Superior temporal gyrus (tissue), 1 donor: ENCODE measurements around the gene TMED10.
"Not testable (repeated sequence)": the region's sequence is repeated elsewhere in the genome, so short reads cannot be mapped to it uniquely, and the experiment has no call there.

ENCODE experiments used
- DNase-seq: peaks from one replicate; pipeline ENCODE4 v3.0.0-alpha.2; 2016; ENCODE audit errors: extremely low spot score

TMED10 gene

GRCh38 chr14:75191100-75191499 lies 14.7 kb upstream of the TMED10 start:
- DNase-seq = no peak

- DNase-seq = no peak
Measured at GRCh38 chr14:75190023-75190422, 13.6 kb upstream of the TMED10 start.

GRCh38 chr14:75188520-75189268 lies 12.3 kb upstream of the TMED10 start:
- DNase-seq = no peak

- DNase-seq = no peak
Measured at GRCh38 chr14:75188086-75188485, 11.7 kb upstream of the TMED10 start.

GRCh38 chr14:75186953-75187352 lies 10.5 kb upstream of the TMED10 start:
- DNase-seq = no peak

GRCh38 chr14:75185251-75186040 lies 9.0 kb upstream of the TMED10 start:
- DNase-seq = no peak

GRCh38 chr14:75184492-75184891 lies 8.1 kb upstream of the TMED10 start:
- DNase-seq = no peak

GRCh38 chr14:75184039-75184438 lies 7.6 kb upstream of the TMED10 start:
- no peak for DNase-seq

GRCh38 chr14:75183225-75183624 lies 6.8 kb upstream of the TMED10 start:
- no peak for DNase-seq

GRCh38 chr14:75182821-75183220 lies 6.4 kb upstream of the TMED10 start:
- DNase-seq = no peak

GRCh38 chr14:75182163-75182562 lies 5.8 kb upstream of the TMED10 start:
- not testable (repeated sequence) for DNase-seq

- no peak for DNase-seq
Measured at GRCh38 chr14:75181293-75182062, 5.1 kb upstream of the TMED10 start.

- DNase-seq = peak; percentile 47
Measured at GRCh38 chr14:75175677-75176141, 703 bp downstream of the TMED10 start.

GRCh38 chr14:75174066-75174465 lies 2.3 kb downstream of the TMED10 start:
- DNase-seq = peak; percentile 16

- DNase-seq = peak; percentile 13
Measured at GRCh38 chr14:75170772-75171171, 5.6 kb downstream of the TMED10 start.

GRCh38 chr14:75168586-75169335 lies 7.7 kb downstream of the TMED10 start:
- peak; percentile 10 for DNase-seq

- peak; percentile 12 for DNase-seq
Measured at GRCh38 chr14:75167325-75167724, 9.1 kb downstream of the TMED10 start.

GRCh38 chr14:75165586-75166391 lies 10.6 kb downstream of the TMED10 start:
- DNase-seq = peak; percentile 94

- peak; percentile 54 for DNase-seq
Measured at GRCh38 chr14:75164809-75165208, 11.6 kb downstream of the TMED10 start.

GRCh38 chr14:75163677-75164076 lies 12.7 kb downstream of the TMED10 start:
- peak; percentile 13 for DNase-seq

GRCh38 chr14:75162631-75163030 lies 13.8 kb downstream of the TMED10 start:
- DNase-seq = no peak
